ENCODE data around the gene PKP4.
"Not testable (repeated sequence)": the region's sequence is repeated elsewhere in the genome, so short reads cannot be mapped to it uniquely, and the experiment has no call there.

The PKP4 gene

DNA sequence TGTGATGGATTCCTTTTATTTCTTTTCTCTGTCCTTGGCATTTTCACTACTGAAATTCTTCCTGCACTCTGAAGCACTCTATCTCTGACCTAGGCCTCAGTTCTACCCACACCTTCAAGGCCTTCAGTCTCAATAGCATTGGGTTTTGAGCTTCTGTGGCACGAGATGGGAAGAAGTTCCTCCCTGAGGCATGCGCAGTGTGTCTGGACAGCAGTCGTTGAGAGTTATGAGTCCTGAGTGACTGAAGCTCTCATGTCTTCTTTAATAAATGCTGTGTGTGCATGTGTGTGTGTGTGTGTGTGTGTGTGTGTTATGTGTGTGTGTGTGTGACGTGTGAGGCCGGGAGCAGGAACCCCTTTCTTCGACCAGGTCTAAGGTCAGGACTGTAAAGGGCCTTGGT is 242.6 kb downstream of the PKP4 start:
- TF ChIP-seq, protein P1, sequence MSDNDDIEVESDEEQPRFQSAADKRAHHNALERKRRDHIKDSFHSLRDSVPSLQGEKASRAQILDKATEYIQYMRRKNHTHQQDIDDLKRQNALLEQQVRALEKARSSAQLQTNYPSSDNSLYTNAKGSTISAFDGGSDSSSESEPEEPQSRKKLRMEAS (IDR thresholded peaks at IDR 0.05; ENCODE audit: low read depth, low read length), result no peak
- TF ChIP-seq, protein P2, sequence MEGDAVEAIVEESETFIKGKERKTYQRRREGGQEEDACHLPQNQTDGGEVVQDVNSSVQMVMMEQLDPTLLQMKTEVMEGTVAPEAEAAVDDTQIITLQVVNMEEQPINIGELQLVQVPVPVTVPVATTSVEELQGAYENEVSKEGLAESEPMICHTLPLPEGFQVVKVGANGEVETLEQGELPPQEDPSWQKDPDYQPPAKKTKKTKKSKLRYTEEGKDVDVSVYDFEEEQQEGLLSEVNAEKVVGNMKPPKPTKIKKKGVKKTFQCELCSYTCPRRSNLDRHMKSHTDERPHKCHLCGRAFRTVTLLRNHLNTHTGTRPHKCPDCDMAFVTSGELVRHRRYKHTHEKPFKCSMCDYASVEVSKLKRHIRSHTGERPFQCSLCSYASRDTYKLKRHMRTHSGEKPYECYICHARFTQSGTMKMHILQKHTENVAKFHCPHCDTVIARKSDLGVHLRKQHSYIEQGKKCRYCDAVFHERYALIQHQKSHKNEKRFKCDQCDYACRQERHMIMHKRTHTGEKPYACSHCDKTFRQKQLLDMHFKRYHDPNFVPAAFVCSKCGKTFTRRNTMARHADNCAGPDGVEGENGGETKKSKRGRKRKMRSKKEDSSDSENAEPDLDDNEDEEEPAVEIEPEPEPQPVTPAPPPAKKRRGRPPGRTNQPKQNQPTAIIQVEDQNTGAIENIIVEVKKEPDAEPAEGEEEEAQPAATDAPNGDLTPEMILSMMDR (IDR thresholded peaks at IDR 0.05; ENCODE audit: low read depth, low read length), result no peak
- TF ChIP-seq MYC (IDR thresholded peaks at IDR 0.05; ENCODE audit: low read depth, low read length), result no peak
- no peak for TF ChIP-seq POLR2A (IDR thresholded peaks at IDR 0.05; ENCODE audit: extremely low read depth, insufficient read length)
- no peak for DNase-seq (ENCODE audit: low read depth)
- no peak overlapping the region for H3K4me3 ChIP-seq (ENCODE audit: low read depth, low read length)

- no peak for DNase-seq (ENCODE audit: low read depth)
- H3K4me3 ChIP-seq (ENCODE audit: low read depth, low read length), result no peak overlapping the region
- TF ChIP-seq MYC (IDR thresholded peaks at IDR 0.05; ENCODE audit: low read depth, low read length) (no peak), POLR2A (IDR thresholded peaks at IDR 0.05; ENCODE audit: extremely low read depth, insufficient read length) (no peak)
- TF ChIP-seq, protein P2 (IDR thresholded peaks at IDR 0.05; ENCODE audit: low read depth, low read length), result no peak
- TF ChIP-seq, protein P1 (IDR thresholded peaks at IDR 0.05; ENCODE audit: low read depth, low read length), result no peak
These were observed 244.3 kb downstream of the PKP4 start for GRCh38 chr2:158701101-158701500.

DNA sequence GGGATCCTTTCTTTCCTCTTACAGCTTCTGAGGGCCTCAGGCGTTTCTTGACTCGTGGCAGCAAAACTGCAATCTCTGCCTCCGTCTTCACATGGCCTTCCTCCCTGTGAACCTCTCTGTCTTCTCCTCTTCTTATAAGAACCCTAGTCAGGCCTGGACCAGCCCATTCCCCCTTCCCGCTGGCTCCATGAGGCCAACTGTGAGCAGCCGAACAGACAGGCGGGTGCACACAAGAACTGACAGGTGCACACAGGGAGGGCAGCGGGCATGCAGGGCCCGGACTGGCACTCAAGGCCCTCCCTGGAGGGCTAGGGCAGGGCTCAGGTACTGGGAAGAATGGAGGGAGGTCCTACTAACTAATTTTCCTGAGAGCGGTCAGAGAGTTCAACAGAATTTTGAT is 246.0 kb downstream of the PKP4 start:
- DNase-seq (ENCODE audit: low read depth), result no peak
- no peak overlapping the region for H3K4me3 ChIP-seq (ENCODE audit: low read depth, low read length)
- TF ChIP-seq, protein P2 (IDR thresholded peaks at IDR 0.05; ENCODE audit: low read depth, low read length), result no peak
- TF ChIP-seq MYC (IDR thresholded peaks at IDR 0.05; ENCODE audit: low read depth, low read length) (no peak), POLR2A (IDR thresholded peaks at IDR 0.05; ENCODE audit: extremely low read depth, insufficient read length) (no peak)
- TF ChIP-seq, protein P1 (IDR thresholded peaks at IDR 0.05; ENCODE audit: low read depth, low read length), result no peak

- peak; percentile 19 for DNase-seq (ENCODE audit: low read depth)
- not testable (repeated sequence) for H3K4me3 ChIP-seq (ENCODE audit: low read depth, low read length)
These were observed 248.1 kb downstream of the PKP4 start for GRCh38 chr2:158704724-158705465.

- TF ChIP-seq, protein P1 (IDR thresholded peaks at IDR 0.05; ENCODE audit: low read depth, low read length), result no peak
- no peak for TF ChIP-seq MYC (IDR thresholded peaks at IDR 0.05; ENCODE audit: low read depth, low read length)
- TF ChIP-seq, protein P2 (IDR thresholded peaks at IDR 0.05; ENCODE audit: low read depth, low read length), result no peak
- TF ChIP-seq POLR2A (IDR thresholded peaks at IDR 0.05; ENCODE audit: extremely low read depth, insufficient read length), result no peak
- H3K4me3 ChIP-seq (ENCODE audit: low read depth, low read length), result no peak overlapping the region
- DNase-seq (ENCODE audit: low read depth), result no peak
These were observed 256.2 kb downstream of the PKP4 start for GRCh38 chr2:158712791-158713522.

DNA sequence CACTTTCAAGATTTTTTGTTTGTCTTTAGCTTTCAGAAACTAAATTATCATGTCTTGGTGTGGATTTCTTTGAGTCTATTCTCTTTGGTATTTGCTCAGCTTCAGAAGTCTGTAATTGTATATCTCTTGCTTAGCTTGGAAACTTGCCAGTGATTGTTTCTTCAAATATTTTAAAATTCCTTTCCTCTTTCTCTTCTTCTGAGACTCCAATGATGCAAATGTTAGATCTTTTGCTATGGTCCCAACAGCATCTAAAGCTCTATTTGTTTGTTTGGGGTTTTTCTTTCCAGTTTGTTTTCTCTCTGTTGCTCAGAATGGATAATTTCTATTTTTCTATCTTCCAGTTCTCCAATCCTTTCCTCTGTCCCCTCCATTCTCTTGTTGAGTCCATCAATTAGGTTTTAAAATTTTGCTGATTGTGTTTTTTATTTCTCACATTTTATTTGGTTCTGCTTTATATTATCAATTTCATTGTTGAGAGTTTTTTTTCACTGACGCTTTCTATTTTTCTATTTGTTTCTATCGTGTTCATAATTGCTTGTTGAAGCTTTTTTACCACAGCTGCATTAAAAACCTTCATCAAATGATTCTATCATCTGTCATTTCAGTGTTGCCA is 256.9 kb downstream of the PKP4 start:
- TF ChIP-seq, protein P2 (IDR thresholded peaks at IDR 0.05; ENCODE audit: low read depth, low read length), result no peak
- TF ChIP-seq POLR2A (IDR thresholded peaks at IDR 0.05; ENCODE audit: extremely low read depth, insufficient read length) (no peak), MYC (IDR thresholded peaks at IDR 0.05; ENCODE audit: low read depth, low read length) (no peak)
- TF ChIP-seq, protein P1 (IDR thresholded peaks at IDR 0.05; ENCODE audit: low read depth, low read length), result no peak
- no peak overlapping the region for H3K4me3 ChIP-seq (ENCODE audit: low read depth, low read length)
- no peak for DNase-seq (ENCODE audit: low read depth)
